ENCODE results near the gene RAD23B. TPM values are rescaled to one million over a fixed set of nuclear protein-coding genes. Genes with fewer than 3 reads are reported as not detected.
A peak's percentile ranks its signal among the peaks of the same experiment; 100 is the strongest.

The RAD23B gene
- total and polyA plus RNA-seq, 2 of the 13 experiments (the other 11 are each of a cell fraction or from before 2014, with no cell fraction given): 133 to 156 TPM

- TF ChIP-seq SKIL (CRISPR knock-in tag; IDR thresholded peaks at IDR 0.05; ENCODE audit: borderline replicate concordance): no peak
- no peak for TF ChIP-seq NFAT5 (CRISPR knock-in tag; IDR thresholded peaks at IDR 0.05)
- TF ChIP-seq ZNF615 (CRISPR knock-in tag; IDR thresholded peaks at IDR 0.05; ENCODE audit: borderline replicate concordance): peak; percentile 9; the same call in 1 of the 2 replicates
- peak; percentile 18; the same call in 1 of the 2 replicates for TF ChIP-seq NCOA2 (CRISPR knock-in tag; IDR thresholded peaks at IDR 0.05)
- peak; percentile 94 for TF ChIP-seq ZFX (CRISPR knock-in tag; IDR thresholded peaks at IDR 0.05; ENCODE audit: low read depth)
- TF ChIP-seq NFYC (CRISPR knock-in tag; IDR thresholded peaks at IDR 0.05): peak; percentile 8; the same call in 1 of the 2 replicates
- no peak for TF ChIP-seq PCBP1 (IDR thresholded peaks at IDR 0.05; ENCODE audit: borderline replicate concordance, low read depth, low read length)
- no peak for TF ChIP-seq LCORL (IDR thresholded peaks at IDR 0.05)
- peak; percentile 52; the same call in 1 of the 2 replicates for TF ChIP-seq LCORL (CRISPR knock-in tag; IDR thresholded peaks at IDR 0.05)
- no peak; the same call in 1 of the 2 replicates for TF ChIP-seq MTF2 (CRISPR knock-in tag; IDR thresholded peaks at IDR 0.05; ENCODE audit: borderline replicate concordance)
- peak; percentile 78; the same call in 1 of the 2 replicates for TF ChIP-seq ZNF790 (CRISPR knock-in tag; IDR thresholded peaks at IDR 0.05; ENCODE audit: borderline replicate concordance)
- TF ChIP-seq ZNF124 (CRISPR knock-in tag; IDR thresholded peaks at IDR 0.05): peak; percentile 30; the same call in 1 of the 2 replicates
- peak; percentile 30 for TF ChIP-seq ZNF816 (CRISPR knock-in tag; IDR thresholded peaks at IDR 0.05; ENCODE audit: borderline replicate concordance)
- TF ChIP-seq IRF9 (CRISPR knock-in tag; IDR thresholded peaks at IDR 0.05; ENCODE audit: borderline replicate concordance): peak; percentile 78; the same call in 1 of the 2 replicates
- TF ChIP-seq ATF5 (CRISPR knock-in tag; IDR thresholded peaks at IDR 0.05; ENCODE audit: low read depth): no peak; the same call in 1 of the 2 replicates
- peak; percentile 79; the same call in 1 of the 2 replicates for TF ChIP-seq ZMAT3 (CRISPR knock-in tag; conservative IDR thresholded peaks at IDR 0.05)
These were observed at the start of gene RAD23B (continued) for GRCh38 chr9:107282759-107283622.

Measured in HepG2 (cell line).